Lower lobe of right lung (tissue), 2 donors: ENCODE results near the gene TMEM239. TPM values are rescaled to one million over a fixed set of nuclear protein-coding genes. Genes with fewer than 3 reads are reported as not detected.
"Not testable (repeated sequence)": the region's sequence is repeated elsewhere in the genome, so short reads cannot be mapped to it uniquely, and the experiment has no call there.

Experiments
- ATAC-seq, 2 donors: fragments of 200-7000 bp; cut with Tn5 transposase; one replicate each; pipeline ENCODE4 v1.9.1; 2020 to 2022; ENCODE audit warnings: mild to moderate bottlenecking in 2 of 2, moderate library complexity in 2 of 2
- DNase-seq: peaks from one replicate; pipeline ENCODE4 v3.0.0-alpha.2; 2020
- H3K27ac ChIP-seq: fragments of 200-600 bp; one replicate; pipeline ENCODE4 v1.8.0; 2022
- H3K27me3 ChIP-seq: fragments of 200-600 bp; one replicate; pipeline ENCODE4 v1.8.0; 2022; ENCODE audit warnings: low read depth
- H3K36me3 ChIP-seq: fragments of 200-600 bp; one replicate; pipeline ENCODE4 v1.8.0; 2022; ENCODE audit warnings: mild to moderate bottlenecking
- H3K4me1 ChIP-seq: fragments of 200-600 bp; one replicate; pipeline ENCODE4 v1.8.0; 2022
- H3K4me3 ChIP-seq: fragments of 200-600 bp; one replicate; pipeline ENCODE4 v1.8.0; 2022; ENCODE audit warnings: mild to moderate bottlenecking
- H3K9me3 ChIP-seq: fragments of 200-600 bp; one replicate; pipeline ENCODE4 v1.8.0; 2022
- intact Hi-C: fragments of 100-400 bp; cut with DNase I; formaldehyde crosslinking; loops from one replicate; pipeline ENCODE4 v1.11.0; 2022
- total RNA-seq: library from RNA; stranded (reverse); fragmentation: NEBNext Ultra II Directional; extraction: Animal tissue kit (Norgen Biotek cat#: 25700); gene quantifications from one replicate; pipeline ENCODE4 v1.2.1, GENCODE V29; 2021
- TF ChIP-seq, protein P1 (sequence below): fragments of 200-600 bp; IDR thresholded peaks from one replicate; pipeline ENCODE4 v1.8.0; 2022; ENCODE audit warnings: antibody characterized with exemption, mild to moderate bottlenecking
- donor health status: DM: no; HTN: yes; CAD: no; lungs with severe emphysema.

The TMEM239 gene
- total RNA-seq, 1 donor from 2014 or later, result not detected

DNA sequence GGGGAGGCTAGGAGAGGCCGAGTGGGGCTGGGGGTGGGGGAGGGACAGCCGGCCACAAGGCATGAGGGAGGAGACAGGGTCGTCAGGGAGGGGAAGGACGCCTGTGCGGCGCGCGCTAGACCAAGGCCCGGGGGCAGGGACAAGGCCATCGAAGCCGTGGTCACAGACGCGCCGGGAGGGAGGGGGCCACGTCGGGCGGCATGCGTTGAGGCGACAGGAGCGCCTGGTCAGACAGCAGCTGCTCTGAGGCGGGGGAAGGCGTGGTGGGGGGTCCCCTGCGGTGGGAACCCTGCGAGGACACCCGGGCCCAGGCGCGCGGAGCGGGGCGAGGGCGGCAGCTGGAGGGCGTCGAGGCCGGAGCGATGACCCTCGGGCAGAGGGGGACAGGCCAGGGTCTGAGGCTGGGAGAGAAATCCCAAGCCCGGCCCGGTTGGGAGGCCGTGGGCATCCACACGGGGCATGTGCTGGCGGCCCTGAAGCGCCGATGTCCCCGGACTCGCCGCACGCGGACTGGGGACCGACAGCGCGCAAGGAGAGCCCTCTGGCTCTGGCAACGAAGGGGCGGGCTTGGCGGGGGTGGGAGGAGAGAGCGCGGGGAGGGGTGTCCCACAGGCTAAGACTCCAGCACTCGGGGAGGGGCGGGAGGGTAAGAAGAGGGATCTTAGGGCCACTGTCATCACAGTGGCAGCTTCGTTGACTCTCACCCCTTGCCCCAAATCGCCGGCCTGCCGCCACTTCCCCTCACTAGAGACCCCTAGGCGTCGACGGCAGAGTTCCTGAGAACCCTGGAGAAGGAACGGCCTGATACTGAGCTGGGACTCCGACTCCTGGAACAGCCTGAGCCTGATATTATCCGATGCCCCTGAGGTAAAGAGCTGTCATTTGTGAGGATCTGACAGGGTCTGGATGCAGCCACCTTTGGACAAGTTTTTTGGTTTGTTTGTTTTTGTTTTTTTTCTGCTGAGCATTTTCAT is 5.0 kb downstream of the TMEM239 start:
- ATAC-seq, result peak; percentile 26 to 34
- Histone ChIP-seq H3K4me3 (no peak overlapping the region), H3K27me3 (peaks cover 37% of the 10 kb centered on the region), H3K4me1 (no peaks in the 10 kb centered on the region), H3K9me3 (no peaks in the 10 kb centered on the region), H3K27ac (no peak overlapping the region), H3K36me3 (no peaks in the 10 kb centered on the region)
- TF ChIP-seq, protein P1, sequence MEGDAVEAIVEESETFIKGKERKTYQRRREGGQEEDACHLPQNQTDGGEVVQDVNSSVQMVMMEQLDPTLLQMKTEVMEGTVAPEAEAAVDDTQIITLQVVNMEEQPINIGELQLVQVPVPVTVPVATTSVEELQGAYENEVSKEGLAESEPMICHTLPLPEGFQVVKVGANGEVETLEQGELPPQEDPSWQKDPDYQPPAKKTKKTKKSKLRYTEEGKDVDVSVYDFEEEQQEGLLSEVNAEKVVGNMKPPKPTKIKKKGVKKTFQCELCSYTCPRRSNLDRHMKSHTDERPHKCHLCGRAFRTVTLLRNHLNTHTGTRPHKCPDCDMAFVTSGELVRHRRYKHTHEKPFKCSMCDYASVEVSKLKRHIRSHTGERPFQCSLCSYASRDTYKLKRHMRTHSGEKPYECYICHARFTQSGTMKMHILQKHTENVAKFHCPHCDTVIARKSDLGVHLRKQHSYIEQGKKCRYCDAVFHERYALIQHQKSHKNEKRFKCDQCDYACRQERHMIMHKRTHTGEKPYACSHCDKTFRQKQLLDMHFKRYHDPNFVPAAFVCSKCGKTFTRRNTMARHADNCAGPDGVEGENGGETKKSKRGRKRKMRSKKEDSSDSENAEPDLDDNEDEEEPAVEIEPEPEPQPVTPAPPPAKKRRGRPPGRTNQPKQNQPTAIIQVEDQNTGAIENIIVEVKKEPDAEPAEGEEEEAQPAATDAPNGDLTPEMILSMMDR, result no peak
- intact Hi-C loops, result no loop called here
- DNase-seq, result no peak

GRCh38 chr20:2822073-2822472 is 5.9 kb downstream of the TMEM239 start:
- Histone ChIP-seq H3K4me3 (no peak overlapping the region), H3K27ac (no peak overlapping the region), H3K27me3 (peaks cover 46% of the 10 kb centered on the region), H3K4me1 (no peaks in the 10 kb centered on the region), H3K36me3 (no peaks in the 10 kb centered on the region), H3K9me3 (no peaks in the 10 kb centered on the region)
- TF ChIP-seq, protein P1, result no peak
- no peak for DNase-seq
- peak in 1 of 2 donors; percentile 33 for ATAC-seq
- intact Hi-C loops, result no loop called here

DNA sequence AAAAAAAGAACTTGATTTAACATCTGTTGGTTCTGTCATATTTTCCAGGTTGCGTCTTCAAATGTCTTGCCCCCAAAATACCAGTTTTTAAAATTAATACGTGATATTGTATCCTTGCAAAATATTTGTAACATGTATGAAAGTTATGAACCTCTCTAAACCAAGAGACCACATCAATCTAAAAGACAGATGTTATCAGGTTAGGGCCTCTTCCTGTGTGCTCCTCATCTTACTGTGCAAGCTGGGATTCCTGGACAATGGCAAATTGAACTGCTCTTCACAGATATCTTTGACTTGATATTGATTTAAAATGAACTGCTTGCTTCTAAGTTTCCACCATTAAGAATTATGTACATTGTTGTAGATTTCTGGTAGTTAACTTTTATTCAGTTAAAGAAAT is 9.6 kb downstream of the TMEM239 start:
- no peak for DNase-seq
- Histone ChIP-seq H3K4me1 (no peaks in the 10 kb centered on the region), H3K9me3 (no peaks in the 10 kb centered on the region), H3K4me3 (no peak overlapping the region), H3K27me3 (peaks cover 31% of the 10 kb centered on the region), H3K36me3 (no peaks in the 10 kb centered on the region), H3K27ac (no peak overlapping the region)
- no peak for ATAC-seq
- intact Hi-C loops, result no loop called here
- TF ChIP-seq, protein P1, result no peak

DNA sequence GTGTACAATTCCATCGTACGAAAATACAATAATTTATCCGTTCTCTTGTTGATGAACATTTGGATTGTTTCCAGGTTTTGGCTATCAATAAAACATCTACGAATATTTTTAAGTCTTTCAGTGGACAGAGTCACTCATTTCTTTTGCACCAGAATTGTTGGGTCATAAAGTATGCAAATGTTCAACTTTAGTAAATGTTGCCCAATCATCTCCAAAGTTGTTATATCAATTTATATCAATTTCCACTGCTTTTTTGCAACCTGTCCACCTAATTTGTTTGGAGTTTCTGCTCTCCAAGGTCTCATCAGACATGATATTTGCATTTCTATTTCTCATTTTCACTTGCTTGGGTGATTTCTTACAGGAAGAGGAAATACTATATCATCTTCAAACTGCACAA is 10.5 kb downstream of the TMEM239 start:
- Histone ChIP-seq H3K9me3 (no peaks in the 10 kb centered on the region), H3K4me1 (no peaks in the 10 kb centered on the region), H3K36me3 (no peaks in the 10 kb centered on the region), H3K4me3 (no peak overlapping the region), H3K27ac (no peak overlapping the region), H3K27me3 (peaks cover 22% of the 10 kb centered on the region)
- TF ChIP-seq, protein P1, result no peak
- ATAC-seq (no peak), DNase-seq (no peak)
- intact Hi-C loops, result no loop called here

GRCh38 chr20:2829376-2829775 is 13.2 kb downstream of the TMEM239 start:
- intact Hi-C loops, result no loop called here
- peaks cover 16% of the 10 kb centered on the region for H3K27me3 ChIP-seq
- no peaks in the 10 kb centered on the region for H3K9me3 ChIP-seq
- no peak for ATAC-seq
- no peaks in the 10 kb centered on the region for H3K4me1 ChIP-seq
- no peaks in the 10 kb centered on the region for H3K36me3 ChIP-seq
- DNase-seq, result no peak
- no peak overlapping the region for H3K4me3 ChIP-seq
- no peak overlapping the region for H3K27ac ChIP-seq
- TF ChIP-seq, protein P1, result no peak

DNA sequence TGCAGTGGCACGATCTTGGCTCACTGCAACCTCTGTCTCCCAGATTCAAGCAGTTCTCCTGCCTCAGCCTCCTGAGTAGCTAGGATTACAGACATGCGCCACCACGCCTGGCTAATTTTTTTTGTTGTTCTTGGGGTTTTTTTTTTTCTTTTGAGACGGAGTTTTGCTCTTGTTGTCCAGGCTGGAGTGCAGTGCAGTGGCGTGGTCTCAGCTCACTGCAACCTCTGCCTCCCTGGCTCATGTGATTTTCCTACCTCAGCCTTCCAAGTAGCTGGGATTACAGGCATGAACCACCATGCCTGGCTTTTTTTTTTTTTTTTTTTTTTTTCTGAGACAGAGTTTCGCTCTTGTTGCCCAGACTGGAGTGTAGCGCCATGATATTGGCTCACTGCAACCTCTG is 15.0 kb downstream of the TMEM239 start:
- H3K4me1 ChIP-seq, H3K27me3 ChIP-seq, H3K9me3 ChIP-seq, intact Hi-C loops, H3K4me3 ChIP-seq, H3K36me3 ChIP-seq, ATAC-seq, DNase-seq, H3K27ac ChIP-seq: not testable (repeated sequence)
